ENCODE measurements around the gene DYNLL2.
"Not testable (repeated sequence)": the region's sequence is repeated elsewhere in the genome, so short reads cannot be mapped to it uniquely, and the experiment has no call there.

DYNLL2 gene

DNA sequence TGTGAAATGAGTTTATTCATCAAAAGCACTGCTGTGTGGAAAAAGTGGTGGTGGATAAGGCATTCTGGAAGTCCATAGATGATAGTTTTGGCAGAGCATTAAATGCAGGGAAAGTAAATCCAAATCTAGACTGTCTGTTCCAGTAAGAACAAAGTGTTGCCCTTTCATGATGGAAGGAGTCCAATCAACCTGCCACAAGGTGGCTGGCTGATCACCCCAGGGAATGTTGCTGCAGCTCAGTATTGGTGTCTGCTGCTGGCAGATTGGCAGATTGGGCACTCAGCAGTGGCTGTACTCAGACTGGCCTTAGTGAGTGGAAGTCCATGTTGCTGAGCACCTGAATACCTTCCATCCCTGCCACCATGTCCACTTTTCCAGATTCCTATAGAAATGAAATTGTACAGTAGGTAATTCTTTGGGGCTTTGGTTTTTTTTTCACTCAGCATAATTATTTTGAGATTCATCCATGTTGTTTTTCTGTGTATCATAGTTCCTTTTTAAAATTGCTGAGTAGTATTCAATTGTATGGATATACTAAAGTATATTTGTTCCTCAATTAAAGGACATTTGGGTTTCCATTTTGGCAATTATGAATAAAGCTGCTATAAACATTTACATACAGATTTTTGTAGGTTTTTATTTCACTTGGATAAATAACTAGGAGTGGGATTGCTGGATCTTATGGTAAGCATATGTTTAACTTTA lies 14.3 kb downstream of the DYNLL2 start:
- TF ChIP-seq, protein P1, sequence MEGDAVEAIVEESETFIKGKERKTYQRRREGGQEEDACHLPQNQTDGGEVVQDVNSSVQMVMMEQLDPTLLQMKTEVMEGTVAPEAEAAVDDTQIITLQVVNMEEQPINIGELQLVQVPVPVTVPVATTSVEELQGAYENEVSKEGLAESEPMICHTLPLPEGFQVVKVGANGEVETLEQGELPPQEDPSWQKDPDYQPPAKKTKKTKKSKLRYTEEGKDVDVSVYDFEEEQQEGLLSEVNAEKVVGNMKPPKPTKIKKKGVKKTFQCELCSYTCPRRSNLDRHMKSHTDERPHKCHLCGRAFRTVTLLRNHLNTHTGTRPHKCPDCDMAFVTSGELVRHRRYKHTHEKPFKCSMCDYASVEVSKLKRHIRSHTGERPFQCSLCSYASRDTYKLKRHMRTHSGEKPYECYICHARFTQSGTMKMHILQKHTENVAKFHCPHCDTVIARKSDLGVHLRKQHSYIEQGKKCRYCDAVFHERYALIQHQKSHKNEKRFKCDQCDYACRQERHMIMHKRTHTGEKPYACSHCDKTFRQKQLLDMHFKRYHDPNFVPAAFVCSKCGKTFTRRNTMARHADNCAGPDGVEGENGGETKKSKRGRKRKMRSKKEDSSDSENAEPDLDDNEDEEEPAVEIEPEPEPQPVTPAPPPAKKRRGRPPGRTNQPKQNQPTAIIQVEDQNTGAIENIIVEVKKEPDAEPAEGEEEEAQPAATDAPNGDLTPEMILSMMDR (IDR thresholded peaks at IDR 0.05; ENCODE audit: low read depth, low read length, missing control alignments) = no peak
- no peak overlapping the region for H3K4me3 ChIP-seq (ENCODE audit: low read depth, low read length)
- no peak for DNase-seq (ENCODE audit: low read depth)
- in situ Hi-C loops (cut with HindIII; ENCODE audit: low sequenced_read_pairs) = no loop called here

DNA sequence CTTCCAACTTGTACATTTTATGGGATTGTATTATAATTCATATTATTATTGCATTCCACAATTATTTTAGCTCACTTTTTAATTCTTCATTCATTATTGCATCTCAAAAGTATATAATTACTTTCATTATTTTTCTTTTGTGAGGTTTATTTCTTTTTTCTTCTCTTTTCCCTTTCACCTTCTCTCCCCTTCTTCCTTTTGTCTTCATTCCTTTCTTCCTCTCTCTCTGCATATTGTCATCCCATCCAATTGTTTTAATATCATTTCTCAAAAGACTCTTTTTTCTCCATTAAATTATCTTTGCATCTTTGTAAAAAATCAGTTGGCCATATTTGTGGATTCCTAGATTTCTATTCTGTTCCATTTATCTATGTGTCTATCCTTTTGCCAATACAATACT lies 17.3 kb downstream of the DYNLL2 start:
- TF ChIP-seq, protein P1 (IDR thresholded peaks at IDR 0.05; ENCODE audit: low read depth, low read length, missing control alignments) = no peak
- H3K4me3 ChIP-seq (ENCODE audit: low read depth, low read length) = no peak overlapping the region
- in situ Hi-C loops (cut with HindIII; ENCODE audit: low sequenced_read_pairs) = no loop called here
- no peak for DNase-seq (ENCODE audit: low read depth)

DNA sequence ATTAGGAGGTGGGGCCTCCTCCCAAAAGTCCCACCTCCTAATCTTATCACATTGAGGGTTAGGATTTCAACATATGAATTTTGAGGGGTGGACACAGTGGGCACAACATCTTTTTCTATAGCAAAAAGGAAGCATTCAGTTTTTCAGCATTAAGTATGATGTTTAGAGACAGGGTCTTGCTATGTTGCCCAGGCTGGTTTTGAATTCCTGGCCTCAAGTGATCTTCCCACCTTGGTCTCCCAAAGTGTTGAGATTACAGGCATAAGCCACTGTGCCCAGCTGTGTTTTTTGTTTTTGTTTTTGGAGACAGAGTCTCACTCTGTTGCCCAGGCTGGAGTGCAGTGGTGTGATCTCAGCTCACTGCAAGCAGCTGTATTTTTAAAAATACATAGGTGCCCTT lies 18.7 kb downstream of the DYNLL2 start:
- H3K4me3 ChIP-seq (ENCODE audit: low read depth, low read length); DNase-seq (ENCODE audit: low read depth); in situ Hi-C loops (cut with HindIII; ENCODE audit: low sequenced_read_pairs): not testable (repeated sequence)

DNA sequence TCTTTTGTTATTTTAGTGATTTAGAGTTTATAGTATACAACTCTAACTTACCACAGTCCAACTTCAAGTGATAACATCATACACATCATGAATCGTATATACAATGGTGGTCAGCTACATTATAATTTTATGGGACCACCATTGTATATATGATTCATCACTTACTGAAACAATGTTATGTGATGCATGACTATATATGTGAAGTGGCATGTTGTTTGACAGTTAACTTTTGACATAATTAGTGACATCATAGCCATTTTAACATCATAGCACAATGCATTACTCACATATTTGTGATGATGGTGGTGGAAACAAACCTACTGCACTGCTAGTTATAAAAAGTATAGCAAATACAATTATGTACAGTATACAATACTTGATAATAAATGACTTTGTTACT lies 21.9 kb downstream of the DYNLL2 start:
- DNase-seq (ENCODE audit: low read depth) = no peak
- in situ Hi-C loops (cut with HindIII; ENCODE audit: low sequenced_read_pairs) = no loop called here
- H3K4me3 ChIP-seq (ENCODE audit: low read depth, low read length) = no peak overlapping the region
- TF ChIP-seq, protein P1 (IDR thresholded peaks at IDR 0.05; ENCODE audit: low read depth, low read length, missing control alignments) = no peak

DNA sequence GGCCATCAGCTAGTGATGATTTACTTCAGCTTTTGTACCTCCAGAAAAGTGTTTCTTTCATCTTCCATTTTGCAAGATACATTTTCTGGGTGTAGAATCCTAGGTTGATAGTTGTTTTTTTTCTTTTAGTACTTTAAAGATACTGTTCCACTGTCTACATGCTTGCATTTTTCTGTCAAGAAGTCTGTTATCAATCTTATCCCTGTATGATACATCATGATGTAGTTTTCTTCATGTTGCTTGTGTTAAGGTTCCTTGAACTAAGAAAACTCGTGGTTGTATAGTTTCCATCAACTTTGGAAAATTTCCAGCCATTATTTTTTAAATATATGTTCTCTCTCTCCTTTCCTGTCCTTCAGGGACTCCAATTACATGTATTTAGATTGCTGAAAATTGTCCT lies 24.1 kb downstream of the DYNLL2 start:
- TF ChIP-seq, protein P1 (IDR thresholded peaks at IDR 0.05; ENCODE audit: low read depth, low read length, missing control alignments) = no peak
- H3K4me3 ChIP-seq (ENCODE audit: low read depth, low read length) = no peak overlapping the region
- in situ Hi-C loops (cut with HindIII; ENCODE audit: low sequenced_read_pairs) = no loop called here
- no peak for DNase-seq (ENCODE audit: low read depth)

DNA sequence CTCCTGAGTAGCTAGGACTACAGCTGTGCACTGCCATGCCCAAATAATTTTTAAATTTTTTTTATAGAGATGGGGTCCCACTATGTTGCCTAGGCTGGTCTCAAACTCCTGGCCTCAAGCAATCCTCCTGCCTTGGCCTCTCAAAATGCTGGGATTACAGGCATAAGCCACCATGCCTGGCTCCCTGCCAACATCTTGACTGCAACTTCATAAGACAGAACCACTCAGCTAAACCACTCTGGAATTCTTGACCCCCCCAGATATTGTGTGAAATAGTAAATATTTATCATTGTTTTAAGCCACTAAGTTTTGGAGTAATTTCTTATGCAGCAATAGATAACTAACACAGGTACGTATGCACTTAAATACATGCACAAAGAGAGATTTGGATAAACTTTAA lies 26.0 kb downstream of the DYNLL2 start:
- no peak for DNase-seq (ENCODE audit: low read depth)
- in situ Hi-C loops (cut with HindIII; ENCODE audit: low sequenced_read_pairs) = no loop called here

DNA sequence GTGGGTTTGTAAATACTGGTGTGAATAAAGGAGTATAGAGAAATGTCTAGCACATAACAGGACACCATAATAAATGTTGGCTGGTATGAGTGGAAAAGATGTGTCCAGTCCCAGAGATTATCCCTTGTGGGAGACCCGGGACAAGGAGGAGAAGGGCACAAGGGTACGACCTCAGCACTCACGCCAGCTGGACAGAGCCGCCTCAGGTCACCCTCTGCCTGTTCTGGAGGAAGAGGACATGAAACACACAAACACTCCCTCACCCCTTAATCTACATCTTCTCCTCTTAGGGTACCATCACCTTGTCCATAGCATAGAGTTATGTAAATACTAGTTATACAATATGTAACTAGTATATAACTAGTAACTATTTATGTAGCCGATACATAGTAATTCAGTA lies 26.8 kb downstream of the DYNLL2 start:
- H3K4me3 ChIP-seq (ENCODE audit: low read depth, low read length) = no peak overlapping the region
- in situ Hi-C loops (cut with HindIII; ENCODE audit: low sequenced_read_pairs) = no loop called here
- no peak for DNase-seq (ENCODE audit: low read depth)
- TF ChIP-seq, protein P1 (IDR thresholded peaks at IDR 0.05; ENCODE audit: low read depth, low read length, missing control alignments) = no peak

More for the DNA sequence above, 26.0 kb downstream of the DYNLL2 start:
- H3K4me3 ChIP-seq (ENCODE audit: low read depth, low read length) = no peak overlapping the region
- TF ChIP-seq, protein P1 (IDR thresholded peaks at IDR 0.05; ENCODE audit: low read depth, low read length, missing control alignments) = no peak

Data from astrocyte of the cerebellum (primary cell).